ENCODE results near the gene A3GALT2. TPM values are rescaled to one million over a fixed set of nuclear protein-coding genes. Genes with fewer than 3 reads are reported as not detected.

Gene A3GALT2
- polyA plus RNA-seq, 1 of the 3 experiments (the other 2 are of a cell fraction), result 0.07 TPM

GRCh38 chr1:33296824-33297223 lies 24.1 kb downstream of the A3GALT2 start:
- TF ChIP-seq FOXJ3 (CRISPR knock-in tag; IDR thresholded peaks at IDR 0.05) (no peak), USF2 (IDR thresholded peaks at IDR 0.05; ENCODE audit: borderline replicate concordance, low read depth, low read length) (no peak), RAD21 (IDR thresholded peaks at IDR 0.05; ENCODE audit: low read length) (no peak)
- TF ChIP-seq, protein P1, sequence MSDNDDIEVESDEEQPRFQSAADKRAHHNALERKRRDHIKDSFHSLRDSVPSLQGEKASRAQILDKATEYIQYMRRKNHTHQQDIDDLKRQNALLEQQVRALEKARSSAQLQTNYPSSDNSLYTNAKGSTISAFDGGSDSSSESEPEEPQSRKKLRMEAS (IDR thresholded peaks at IDR 0.05; ENCODE audit: low read depth), result no peak
- Histone ChIP-seq H3K4me2 (no peak overlapping the region), H3F3A (replicated peaks; ENCODE audit: insufficient read depth) (no peaks in the 10 kb centered on the region), H3K9me3 (no peaks in the 10 kb centered on the region), H3K9ac (no peak overlapping the region), H3K27me3 (ENCODE audit: insufficient read depth) (no peaks in the 10 kb centered on the region), H2AFZ (ENCODE audit: low read depth) (no peak overlapping the region), H4K20me1 (ENCODE audit: insufficient read depth) (0 out of 2 replicates have a peak, but pooled peaks cover 8% of the 10 kb centered on the region), H3K4me1 (ENCODE audit: control insufficient read depth in 1 of 2, insufficient read depth in 2 of 2, low read depth in 1 of 2, low read length in 1 of 2) (no peaks in the 10 kb centered on the region), H3K36me3 (replicated peaks in 1 of 2; ENCODE audit: control insufficient read depth in 1 of 2, insufficient read depth in 2 of 2, low read length in 1 of 2) (peaks cover 16 to 51% of the 10 kb centered on the region in 2 experiments), H3K27ac (ENCODE audit: low read depth in 2 of 2, low read length in 1 of 2) (no peak overlapping the region), H3K9me2 (no peaks in the 10 kb centered on the region), H3K4me3 (ENCODE audit: low read depth in 2 of 2, low read length in 1 of 2) (no peak overlapping the region), H3K79me2 (ENCODE audit: insufficient read depth) (no peaks in the 10 kb centered on the region; the same call in 1 of the 2 replicates)
- ChIA-PET CTCF (interaction anchor here (1.0 to 7.7 kb wide), 16 partner anchors 8 to 316 kb away, joined by 3 to 167 read pairs (median 12); partner anchors contain the start of gene ZSCAN20), POLR2A (no interaction called here)
- DNase-seq, result no peak
- WGBS (ENCODE audit: low lambda C conversion rate), result 93% methylated on average over 4 of the region's 4 CpGs

- no peak overlapping the region for H3K9ac ChIP-seq
- H3K36me3 ChIP-seq (replicated peaks in 1 of 2; ENCODE audit: control insufficient read depth in 1 of 2, insufficient read depth in 2 of 2, low read length in 1 of 2), result peaks cover 16 to 48% of the 10 kb centered on the region in 2 experiments
- no peak overlapping the region for H3K27ac ChIP-seq (ENCODE audit: low read depth in 2 of 2, low read length in 1 of 2)
- POLR2A ChIA-PET, result interaction anchor here (0.9 to 1.0 kb wide), 2 partner anchors 54 to 115 kb away, joined by 3 to 6 read pairs; no protein-coding TSS in a partner anchor
- no peak overlapping the region for H2AFZ ChIP-seq (ENCODE audit: low read depth)
- H3K79me2 ChIP-seq (ENCODE audit: insufficient read depth), result peaks cover 3% of the 10 kb centered on the region; the same call in 1 of the 2 replicates
- no peaks in the 10 kb centered on the region for H3F3A ChIP-seq (replicated peaks; ENCODE audit: insufficient read depth)
- CTCF ChIA-PET, result interaction anchor here (0.5 to 7.7 kb wide), 58 partner anchors 9 to 477 kb away, joined by 3 to 167 read pairs (median 4); partner anchors contain the start of gene ZSCAN20
- H3K9me3 ChIP-seq, result no peaks in the 10 kb centered on the region
- H3K4me1 ChIP-seq (ENCODE audit: control insufficient read depth in 1 of 2, insufficient read depth in 2 of 2, low read depth in 1 of 2, low read length in 1 of 2), result no peaks in the 10 kb centered on the region
- no peak for DNase-seq
- no peak overlapping the region for H3K4me3 ChIP-seq (ENCODE audit: low read depth in 2 of 2, low read length in 1 of 2)
- H3K27me3 ChIP-seq (ENCODE audit: insufficient read depth), result no peaks in the 10 kb centered on the region
- no peak overlapping the region for H3K4me2 ChIP-seq
- WGBS (ENCODE audit: low lambda C conversion rate), result 93% methylated on average over 8 of the region's 9 CpGs
- no peaks in the 10 kb centered on the region for H3K9me2 ChIP-seq
- 0 out of 2 replicates have a peak, but pooled peaks cover 8% of the 10 kb centered on the region for H4K20me1 ChIP-seq (ENCODE audit: insufficient read depth)
- no peak for TF ChIP-seq CHD2 (IDR thresholded peaks at IDR 0.05; ENCODE audit: low read length, partially characterized antibody)
- TF ChIP-seq, protein P2, sequence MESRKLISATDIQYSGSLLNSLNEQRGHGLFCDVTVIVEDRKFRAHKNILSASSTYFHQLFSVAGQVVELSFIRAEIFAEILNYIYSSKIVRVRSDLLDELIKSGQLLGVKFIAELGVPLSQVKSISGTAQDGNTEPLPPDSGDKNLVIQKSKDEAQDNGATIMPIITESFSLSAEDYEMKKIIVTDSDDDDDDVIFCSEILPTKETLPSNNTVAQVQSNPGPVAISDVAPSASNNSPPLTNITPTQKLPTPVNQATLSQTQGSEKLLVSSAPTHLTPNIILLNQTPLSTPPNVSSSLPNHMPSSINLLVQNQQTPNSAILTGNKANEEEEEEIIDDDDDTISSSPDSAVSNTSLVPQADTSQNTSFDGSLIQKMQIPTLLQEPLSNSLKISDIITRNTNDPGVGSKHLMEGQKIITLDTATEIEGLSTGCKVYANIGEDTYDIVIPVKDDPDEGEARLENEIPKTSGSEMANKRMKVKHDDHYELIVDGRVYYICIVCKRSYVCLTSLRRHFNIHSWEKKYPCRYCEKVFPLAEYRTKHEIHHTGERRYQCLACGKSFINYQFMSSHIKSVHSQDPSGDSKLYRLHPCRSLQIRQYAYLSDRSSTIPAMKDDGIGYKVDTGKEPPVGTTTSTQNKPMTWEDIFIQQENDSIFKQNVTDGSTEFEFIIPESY (IDR thresholded peaks at IDR 0.05; ENCODE audit: borderline replicate concordance, low read depth), result no peak
- TF ChIP-seq, protein P3, sequence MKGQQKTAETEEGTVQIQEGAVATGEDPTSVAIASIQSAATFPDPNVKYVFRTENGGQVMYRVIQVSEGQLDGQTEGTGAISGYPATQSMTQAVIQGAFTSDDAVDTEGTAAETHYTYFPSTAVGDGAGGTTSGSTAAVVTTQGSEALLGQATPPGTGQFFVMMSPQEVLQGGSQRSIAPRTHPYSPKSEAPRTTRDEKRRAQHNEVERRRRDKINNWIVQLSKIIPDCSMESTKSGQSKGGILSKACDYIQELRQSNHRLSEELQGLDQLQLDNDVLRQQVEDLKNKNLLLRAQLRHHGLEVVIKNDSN (IDR thresholded peaks at IDR 0.05; ENCODE audit: borderline replicate concordance, low read depth), result no peak
- no peak for TF ChIP-seq FOXM1 (IDR thresholded peaks at IDR 0.05; ENCODE audit: low read depth)
- no peak for TF ChIP-seq NFIC (IDR thresholded peaks at IDR 0.05; ENCODE audit: borderline replicate concordance)
- no peak for TF ChIP-seq GATA2 (CRISPR knock-in tag; IDR thresholded peaks at IDR 0.05)
- no peak for TF ChIP-seq REST (IDR thresholded peaks at IDR 0.05; ENCODE audit: low read depth, low read length)
- TF ChIP-seq NRF1 (IDR thresholded peaks at IDR 0.05; ENCODE audit: low read depth, low read length), result no peak
- no peak for TF ChIP-seq TAF1 (IDR thresholded peaks at IDR 0.05; ENCODE audit: borderline replicate concordance, low read depth, low read length)
- no peak for TF ChIP-seq RXRA (IDR thresholded peaks at IDR 0.05; ENCODE audit: borderline replicate concordance, low read depth)
- no peak for TF ChIP-seq RAD21 (IDR thresholded peaks at IDR 0.05; ENCODE audit: low read length)
- no peak for TF ChIP-seq MEF2A (IDR thresholded peaks at IDR 0.05; ENCODE audit: borderline replicate concordance, low read depth)
- no peak for TF ChIP-seq FOXJ3 (CRISPR knock-in tag; IDR thresholded peaks at IDR 0.05)
- no peak for TF ChIP-seq RCOR1 (IDR thresholded peaks at IDR 0.05; ENCODE audit: low read length)
- TF ChIP-seq MXI1 (IDR thresholded peaks at IDR 0.05; ENCODE audit: low read depth, low read length), result no peak
- TF ChIP-seq YY1 (IDR thresholded peaks at IDR 0.05; ENCODE audit: low read depth), result no peak
- no peak for TF ChIP-seq TEAD4 (IDR thresholded peaks at IDR 0.05; ENCODE audit: borderline replicate concordance, insufficient read depth)
- TF ChIP-seq POLR2AphosphoS5 (IDR thresholded peaks at IDR 0.05; ENCODE audit: low read depth, low read length), result no peak
Measured at GRCh38 chr1:33296082-33296458, 24.8 kb downstream of the A3GALT2 start.

Measured in SK-N-SH (cell line).